GM23338 (cell line): Measurements from ENCODE around the gene WDR76. TPM values are rescaled to one million over a fixed set of nuclear protein-coding genes. Genes with fewer than 3 reads are reported as not detected.

ENCODE experiments used
- ATAC-seq: fragments of 200-7000 bp; cut with Tn5 transposase; 3 replicates; pipeline ENCODE4 v1.9.1; 2020
- DNase-seq: peaks from one replicate; pipeline ENCODE4 v3.0.0-alpha.2; 2015; ENCODE audit warnings: low spot score
- H2AFZ ChIP-seq: fragments of 200-600 bp; sonication (generic); 2 replicates; pipeline ENCODE4 v1.8.0; 2016; ENCODE audit warnings: antibody characterized with exemption, mild to moderate bottlenecking, moderate library complexity
- H3F3A ChIP-seq: fragments of 200-600 bp; sonication (generic); replicated peaks from 2 replicates; pipeline ENCODE4 v1.8.0; 2017; ENCODE audit warnings: antibody characterized with exemption, mixed run types, low read depth
- H3K27ac ChIP-seq: fragments of 200-600 bp; sonication (generic); 2 replicates; pipeline ENCODE4 v1.6.1; 2016; ENCODE audit warnings: low read depth
- H3K27me3 ChIP-seq: fragments of 200-600 bp; sonication (generic); 2 replicates; pipeline ENCODE4 v1.8.0; 2016; ENCODE audit warnings: mild to moderate bottlenecking, mixed run types, moderate library complexity; ENCODE audit not compliant: insufficient read depth
- H3K36me3 ChIP-seq: fragments of 200-600 bp; sonication (generic); 2 replicates; pipeline ENCODE4 v1.8.0; 2016; ENCODE audit warnings: mild to moderate bottlenecking; ENCODE audit not compliant: insufficient read depth
- H3K4me1 ChIP-seq: fragments of 200-600 bp; sonication (generic); 2 replicates; pipeline ENCODE4 v1.8.0; 2016; ENCODE audit warnings: mild to moderate bottlenecking, moderate library complexity; ENCODE audit not compliant: insufficient read depth
- H3K4me2 ChIP-seq: fragments of 200-600 bp; sonication (generic); 2 replicates; pipeline ENCODE4 v1.7.1; 2017; ENCODE audit warnings: mixed run types
- H3K4me3 ChIP-seq: fragments of 200-600 bp; sonication (generic); 2 replicates; pipeline ENCODE4 v1.6.1; 2016; ENCODE audit warnings: mixed run types
- H3K79me2 ChIP-seq: fragments of 200-600 bp; sonication (generic); replicated peaks from 2 replicates; pipeline ENCODE4 v1.8.0; 2017; ENCODE audit warnings: mild to moderate bottlenecking; ENCODE audit not compliant: insufficient read depth
- H3K9me2 ChIP-seq: fragments of 200-600 bp; sonication (generic); 2 replicates; pipeline ENCODE4 v1.8.0; 2017; ENCODE audit not compliant: insufficient read depth
- H4K20me1 ChIP-seq: fragments of 200-600 bp; sonication (generic); replicated peaks from 2 replicates; pipeline ENCODE4 v1.8.0; 2017; ENCODE audit warnings: mild to moderate bottlenecking; ENCODE audit not compliant: insufficient read depth
- H3K27ac Mint-ChIP-seq: 2 replicates; pipeline ENCODE4 v1.8.0; 2020; ENCODE audit warnings: inconsistent platforms, mild to moderate bottlenecking, moderate library complexity, mixed read lengths
- H3K27me3 Mint-ChIP-seq: 3 replicates; pipeline ENCODE4 v1.8.0; 2022; ENCODE audit warnings: low read depth, mild to moderate bottlenecking, moderate library complexity, mixed read lengths, inconsistent platforms; ENCODE audit not compliant: insufficient read depth, poor library complexity
- H3K36me3 Mint-ChIP-seq: 3 replicates; pipeline ENCODE4 v1.8.0; 2021; ENCODE audit warnings: low read depth, mild to moderate bottlenecking, inconsistent platforms, moderate library complexity, mixed read lengths
- H3K4me1 Mint-ChIP-seq: 3 replicates; pipeline ENCODE4 v1.8.0; 2020; ENCODE audit warnings: mild to moderate bottlenecking, inconsistent platforms, mixed read lengths
- H3K4me3 Mint-ChIP-seq: 3 replicates; pipeline ENCODE4 v1.8.0; 2021; ENCODE audit warnings: moderate library complexity, mild to moderate bottlenecking, inconsistent platforms, mixed read lengths
- H3K9me3 Mint-ChIP-seq: 3 replicates; pipeline ENCODE4 v1.8.0; 2020; ENCODE audit warnings: moderate library complexity, mild to moderate bottlenecking, inconsistent platforms, mixed read lengths
- CREB1 ChIP-seq: fragments of 250-450 bp; sonication (Bioruptor Pico); IDR thresholded peaks from 2 replicates; pipeline ENCODE4 v1.5.0; 2020; ENCODE audit warnings: low read depth, mild to moderate bottlenecking, moderate library complexity
- EZH2phosphoT487 ChIP-seq: fragments of 200-600 bp; sonication (generic); IDR thresholded peaks from one replicate; pipeline ENCODE4 v1.8.1; 2018; ENCODE audit warnings: antibody characterized with exemption; ENCODE audit not compliant: unreplicated experiment
- JUNB ChIP-seq: IDR thresholded peaks from one replicate; pipeline ENCODE4 v1.6.1; 2016; ENCODE audit warnings: antibody characterized with exemption; ENCODE audit not compliant: unreplicated experiment
- NANOG ChIP-seq: IDR thresholded peaks from 2 replicates; pipeline ENCODE4 v1.6.1; 2016; ENCODE audit warnings: antibody characterized with exemption, borderline replicate concordance
- ZNF114 ChIP-seq: fragments of 250-450 bp; sonication (Bioruptor Pico); IDR thresholded peaks from 2 replicates; pipeline ENCODE4 v1.5.0; 2020; ENCODE audit warnings: mild to moderate bottlenecking, moderate library complexity
- polyA plus RNA-seq: library from polyadenylated mRNA; unstranded; fragments of >200 nt; fragmentation: Nextera tagmentation; extraction: Ambion mirVana; gene quantifications from 2 replicates; pipeline ENCODE4 v1.2.1, GENCODE V29; 2016
- total RNA-seq: library from RNA; depleted of rRNA; stranded (reverse); fragments of >200 nt; shearing (Covaris generic); gene quantifications from 2 replicates; pipeline ENCODE4 v1.2.3, GENCODE V29; 2014
- TF ChIP-seq, protein P1 (sequence below): IDR thresholded peaks from 2 replicates; pipeline ENCODE4 v1.6.1; 2016; ENCODE audit warnings: antibody characterized with exemption
- TF ChIP-seq, protein P2 (sequence below), 2 experiments: fragments of 200-600 bp in 1 of 2; sonication (generic) in 1 of 2; conservative IDR thresholded peaks; 2 replicates each; pipeline versions ENCODE4 v1.5.1 to v1.6.1; 2016 to 2017; ENCODE audit warnings: antibody characterized with exemption in 2 of 2, low read depth in 2 of 2, mild to moderate bottlenecking in 2 of 2, moderate library complexity in 1 of 2

The WDR76 gene
- total and polyA plus RNA-seq, 2 experiments from 2014 or later = 9.7 to 17.8 TPM

DNA sequence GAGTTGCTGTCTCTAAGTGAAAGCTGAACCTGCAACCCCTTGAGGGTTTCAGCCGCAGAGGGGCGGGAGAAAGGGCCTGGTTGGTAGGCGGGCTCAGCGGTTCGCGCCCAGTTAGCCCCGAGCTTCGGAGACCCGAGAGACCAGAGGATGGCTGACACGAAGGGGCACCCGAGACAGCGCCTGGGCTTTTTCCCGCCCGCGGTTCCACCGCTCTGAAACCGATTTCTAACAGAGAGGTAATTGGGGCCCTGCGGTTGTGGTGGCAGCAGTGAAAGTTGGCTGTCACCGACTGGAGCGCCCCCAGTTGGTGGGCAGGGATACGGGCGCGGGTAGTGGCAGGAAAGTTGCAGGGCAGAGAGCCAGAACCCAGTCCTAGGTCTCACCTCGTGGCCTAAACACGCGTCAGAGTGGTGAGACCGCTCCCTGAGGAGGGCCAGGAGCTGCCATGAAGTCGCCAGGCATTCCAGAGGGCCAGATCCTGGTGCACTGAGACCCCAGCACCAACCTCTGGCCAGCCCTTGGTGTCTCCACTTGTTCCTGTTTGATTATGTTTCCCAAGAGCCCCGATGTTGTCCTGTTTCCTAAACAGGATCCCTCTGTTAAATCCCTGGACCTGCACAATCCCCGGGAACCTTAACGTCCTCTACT is 49.4 kb upstream of the WDR76 start:
- Mint-ChIP-seq H3K4me3 (peak overlapping the region; percentile 82), H3K36me3 (peaks cover 17% of the 10 kb centered on the region), H3K9me3 (no peaks in the 10 kb centered on the region; the same call in 2 of the 3 replicates), H3K27me3 (peaks cover 21% of the 10 kb centered on the region), H3K27ac (peak overlapping the region; percentile 48; the same call in 1 of the 2 replicates), H3K4me1 (peaks cover 17% of the 10 kb centered on the region)
- Histone ChIP-seq H3K79me2 (no peaks in the 10 kb centered on the region), H3K27me3 (no peaks in the 10 kb centered on the region), H4K20me1 (peaks cover 11% of the 10 kb centered on the region), H3K36me3 (peaks cover 9% of the 10 kb centered on the region; the same call in 1 of the 2 replicates), H3K4me1 (peaks cover 11% of the 10 kb centered on the region), H3K9me2 (no peaks in the 10 kb centered on the region), H3K4me3 (peak overlapping the region; percentile 95), H3K4me2 (peak overlapping the region; percentile 96), H3F3A (peaks cover 38% of the 10 kb centered on the region), H3K27ac (peak overlapping the region; percentile 76; the same call in 1 of the 2 replicates), H2AFZ (peak overlapping the region; percentile 98)
- TF ChIP-seq JUNB (no peak), EZH2phosphoT487 (no peak), ZNF114 (no peak), CREB1 (peak; percentile 42; the same call in 1 of the 2 replicates), NANOG (no peak)
- TF ChIP-seq, protein P1, sequence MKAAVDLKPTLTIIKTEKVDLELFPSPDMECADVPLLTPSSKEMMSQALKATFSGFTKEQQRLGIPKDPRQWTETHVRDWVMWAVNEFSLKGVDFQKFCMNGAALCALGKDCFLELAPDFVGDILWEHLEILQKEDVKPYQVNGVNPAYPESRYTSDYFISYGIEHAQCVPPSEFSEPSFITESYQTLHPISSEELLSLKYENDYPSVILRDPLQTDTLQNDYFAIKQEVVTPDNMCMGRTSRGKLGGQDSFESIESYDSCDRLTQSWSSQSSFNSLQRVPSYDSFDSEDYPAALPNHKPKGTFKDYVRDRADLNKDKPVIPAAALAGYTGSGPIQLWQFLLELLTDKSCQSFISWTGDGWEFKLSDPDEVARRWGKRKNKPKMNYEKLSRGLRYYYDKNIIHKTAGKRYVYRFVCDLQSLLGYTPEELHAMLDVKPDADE = no peak
- TF ChIP-seq, protein P2, sequence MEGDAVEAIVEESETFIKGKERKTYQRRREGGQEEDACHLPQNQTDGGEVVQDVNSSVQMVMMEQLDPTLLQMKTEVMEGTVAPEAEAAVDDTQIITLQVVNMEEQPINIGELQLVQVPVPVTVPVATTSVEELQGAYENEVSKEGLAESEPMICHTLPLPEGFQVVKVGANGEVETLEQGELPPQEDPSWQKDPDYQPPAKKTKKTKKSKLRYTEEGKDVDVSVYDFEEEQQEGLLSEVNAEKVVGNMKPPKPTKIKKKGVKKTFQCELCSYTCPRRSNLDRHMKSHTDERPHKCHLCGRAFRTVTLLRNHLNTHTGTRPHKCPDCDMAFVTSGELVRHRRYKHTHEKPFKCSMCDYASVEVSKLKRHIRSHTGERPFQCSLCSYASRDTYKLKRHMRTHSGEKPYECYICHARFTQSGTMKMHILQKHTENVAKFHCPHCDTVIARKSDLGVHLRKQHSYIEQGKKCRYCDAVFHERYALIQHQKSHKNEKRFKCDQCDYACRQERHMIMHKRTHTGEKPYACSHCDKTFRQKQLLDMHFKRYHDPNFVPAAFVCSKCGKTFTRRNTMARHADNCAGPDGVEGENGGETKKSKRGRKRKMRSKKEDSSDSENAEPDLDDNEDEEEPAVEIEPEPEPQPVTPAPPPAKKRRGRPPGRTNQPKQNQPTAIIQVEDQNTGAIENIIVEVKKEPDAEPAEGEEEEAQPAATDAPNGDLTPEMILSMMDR (conservative IDR thresholded peaks at IDR 0.05; ENCODE audit: low read depth in 2 of 2) = peak; percentile 82 to 87
- DNase-seq = peak; percentile 84
- peak; percentile 50 for ATAC-seq

DNA sequence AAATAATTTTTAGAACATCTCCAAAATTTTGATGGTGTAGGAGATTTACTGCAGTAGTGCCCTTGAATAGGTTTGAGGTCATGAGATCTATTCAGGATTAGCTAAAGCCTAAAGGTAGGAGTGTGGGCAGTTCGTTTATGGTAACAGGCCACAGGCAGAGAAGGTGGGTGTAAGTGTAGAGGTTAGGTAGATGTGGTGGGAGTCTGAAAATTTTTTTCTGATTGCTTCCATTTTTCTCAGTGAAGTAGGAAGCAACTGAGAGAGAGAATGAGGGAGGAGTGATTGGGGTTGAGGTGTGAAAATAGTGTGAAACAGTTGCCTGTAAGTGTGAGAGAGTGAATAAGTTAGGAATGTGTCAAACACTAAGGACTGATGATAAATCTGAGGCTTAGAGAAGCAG is 47.8 kb upstream of the WDR76 start:
- peaks cover 17% of the 10 kb centered on the region for H3K4me1 Mint-ChIP-seq
- Histone ChIP-seq H3K4me2 (no peak overlapping the region), H3F3A (peaks cover 24% of the 10 kb centered on the region; the same call in 1 of the 2 replicates), H3K36me3 (no peaks in the 10 kb centered on the region), H2AFZ (no peak overlapping the region), H4K20me1 (peaks cover 3% of the 10 kb centered on the region; the same call in 1 of the 2 replicates), H3K27ac (no peak overlapping the region), H3K4me3 (no peak overlapping the region), H3K27me3 (no peaks in the 10 kb centered on the region), H3K79me2 (no peaks in the 10 kb centered on the region), H3K4me1 (peaks cover 11% of the 10 kb centered on the region), H3K9me2 (no peaks in the 10 kb centered on the region)
- no peaks in the 10 kb centered on the region; the same call in 2 of the 3 replicates for H3K9me3 Mint-ChIP-seq
- H3K27me3 Mint-ChIP-seq = peaks cover 19% of the 10 kb centered on the region
- DNase-seq = no peak
- TF ChIP-seq ZNF114 = no peak
- no peak overlapping the region for H3K27ac Mint-ChIP-seq
- H3K36me3 Mint-ChIP-seq = peaks cover 3% of the 10 kb centered on the region; the same call in 2 of the 3 replicates
- no peak for ATAC-seq
- no peak overlapping the region; the same call in 2 of the 3 replicates for H3K4me3 Mint-ChIP-seq
